Measurements from ENCODE around the gene UBAC2. TPM values are rescaled to one million over a fixed set of nuclear protein-coding genes. Genes with fewer than 3 reads are reported as not detected.

Gene UBAC2
- total RNA-seq, 2 donors from 2014 or later, result 52.4 to 55.6 TPM

DNA sequence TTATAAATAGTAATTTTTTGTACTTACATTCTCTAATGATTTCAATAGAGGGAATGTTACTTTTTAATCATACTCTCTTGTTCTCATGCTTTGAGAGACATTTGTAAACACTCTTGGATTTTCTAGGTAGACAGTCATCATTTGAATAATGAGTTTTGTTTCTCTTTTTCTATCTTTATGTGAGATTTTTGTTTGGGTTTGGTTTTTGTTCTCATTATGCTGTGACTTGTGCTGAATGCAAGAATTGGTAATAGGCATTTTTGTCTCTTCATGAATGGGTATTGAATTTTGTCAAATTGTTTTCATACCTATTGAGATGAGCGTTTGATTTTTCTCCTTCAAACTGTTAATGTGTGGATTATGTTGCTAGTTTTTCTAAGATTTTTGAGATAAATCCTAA lies 163.3 kb downstream of the UBAC2 start:
- peaks cover 27 to 33% of the 10 kb centered on the region in 2 donors for H3K36me3 Mint-ChIP-seq
- no peak for DNase-seq (ENCODE audit: low spot score in 2 of 2)
- H3K27ac Mint-ChIP-seq, result no peak overlapping the region
- no peaks in the 10 kb centered on the region for H3K9me3 Mint-ChIP-seq
- ATAC-seq, result peak in 1 of 2 donors; percentile 32

- Mint-ChIP-seq H3K36me3 (peaks cover 23 to 26% of the 10 kb centered on the region in 2 donors), H3K9me3 (no peaks in the 10 kb centered on the region), H3K27ac (peak overlapping the region; percentile 49 to 72)
- ATAC-seq (peak in 1 of 2 donors; percentile 28), DNase-seq (ENCODE audit: low spot score in 2 of 2) (no peak)
Observed at GRCh38 chr13:99366075-99366987, 165.7 kb downstream of the UBAC2 start.

DNA sequence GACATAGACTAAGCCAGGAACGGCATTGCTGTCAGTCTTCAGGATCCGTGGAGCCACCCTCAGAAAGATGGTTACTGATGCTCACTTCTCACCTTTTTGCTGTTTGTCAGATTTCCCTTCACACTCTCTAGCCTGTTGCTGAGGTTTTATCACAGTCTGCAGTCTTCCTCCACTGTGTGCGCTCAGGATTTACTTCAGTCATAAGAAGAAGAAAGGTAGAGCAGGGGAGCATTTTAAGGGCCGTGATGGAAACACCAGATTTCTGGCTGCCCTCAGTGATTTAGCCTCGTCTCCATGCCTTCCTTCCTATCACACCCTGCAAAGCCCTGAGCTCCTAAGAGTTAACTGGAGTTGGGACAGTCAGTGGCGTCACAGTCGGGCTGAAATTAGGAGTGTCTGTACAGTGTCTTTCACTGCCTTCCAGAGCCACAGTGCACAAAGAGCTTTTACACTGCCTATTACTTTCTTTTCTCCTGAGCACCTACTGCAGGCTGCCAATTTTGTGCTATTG lies 166.5 kb downstream of the UBAC2 start:
- H3K36me3 Mint-ChIP-seq, result peaks cover 27 to 29% of the 10 kb centered on the region in 2 donors
- ATAC-seq (peak; percentile 37 to 43), DNase-seq (ENCODE audit: low spot score in 2 of 2) (no peak)
- no peaks in the 10 kb centered on the region for H3K9me3 Mint-ChIP-seq
- peak overlapping the region; percentile 60 to 63 for H3K27ac Mint-ChIP-seq

- DNase-seq (ENCODE audit: low spot score in 2 of 2) (no peak), ATAC-seq (peak in 1 of 2 donors; percentile 28)
- H3K27ac Mint-ChIP-seq, result peak overlapping the region; percentile 60 to 81
- peaks cover 33% of the 10 kb centered on the region in 2 donors for H3K36me3 Mint-ChIP-seq
- no peaks in the 10 kb centered on the region for H3K9me3 Mint-ChIP-seq
Observed at GRCh38 chr13:99367663-99368448, 167.2 kb downstream of the UBAC2 start.

DNA sequence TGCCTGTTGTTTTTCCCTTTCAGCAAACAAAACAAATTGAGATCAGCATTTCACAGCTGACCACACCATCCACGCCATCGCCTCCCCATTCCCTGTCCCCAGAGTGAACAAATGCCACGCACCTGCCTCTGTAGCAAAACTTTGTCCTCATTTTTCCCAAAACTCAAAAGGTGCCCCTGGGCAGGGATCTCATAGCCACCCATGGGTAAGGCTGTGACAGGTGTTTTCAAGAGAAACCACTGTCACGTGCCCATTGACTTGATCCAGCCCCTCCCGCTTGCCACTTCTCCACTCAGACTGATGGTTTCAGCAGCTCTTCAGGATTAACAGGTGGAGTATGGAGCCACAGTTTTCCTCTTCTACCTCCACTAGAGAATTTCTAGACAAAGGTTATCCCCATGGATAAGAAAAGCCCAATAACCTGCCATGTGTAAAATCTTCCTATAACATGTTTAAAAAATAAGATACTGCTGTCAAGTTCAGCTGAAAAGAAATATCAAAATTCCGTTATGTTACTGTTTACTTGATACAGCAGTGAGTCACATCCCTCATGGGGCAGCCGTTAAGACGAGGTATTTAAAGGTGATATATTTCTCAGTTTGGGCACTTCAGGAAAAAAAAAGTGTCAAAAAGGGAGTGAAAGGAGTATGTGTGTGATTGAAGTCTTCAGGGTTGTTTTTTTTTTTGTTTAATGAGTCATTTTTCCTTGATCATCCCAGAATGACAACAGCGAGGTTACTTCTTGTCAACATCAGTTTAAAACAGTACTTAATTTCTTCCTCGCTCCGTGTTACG lies 170.0 kb downstream of the UBAC2 start:
- peaks cover 45 to 55% of the 10 kb centered on the region in 2 donors for H3K36me3 Mint-ChIP-seq
- no peak for DNase-seq (ENCODE audit: low spot score in 2 of 2)

DNA sequence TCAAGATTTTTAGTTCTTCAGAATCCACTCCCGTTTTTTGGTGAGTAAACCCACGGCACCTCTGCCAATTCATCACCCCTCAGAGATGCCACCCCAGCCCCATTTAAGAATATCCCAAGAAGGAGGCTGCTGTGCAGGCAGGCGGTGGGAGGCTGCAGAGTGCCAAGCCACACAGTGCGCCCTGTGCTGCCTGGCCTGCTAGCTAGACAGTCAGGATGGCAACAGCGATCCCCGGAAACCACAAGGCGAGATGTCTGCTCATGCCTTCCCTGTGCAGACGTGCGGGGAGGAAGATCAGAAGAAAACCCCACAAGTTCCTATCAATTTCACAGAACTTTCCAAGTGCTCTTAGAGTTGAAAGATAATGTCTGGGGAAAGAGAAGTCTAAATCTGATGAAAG lies 171.3 kb downstream of the UBAC2 start:
- ATAC-seq (peak; percentile 33 to 83), DNase-seq (ENCODE audit: low spot score in 2 of 2) (peak in 1 of 2 donors; percentile 44)
- H3K36me3 Mint-ChIP-seq, result peaks cover 41 to 65% of the 10 kb centered on the region in 2 donors
- H3K9me3 Mint-ChIP-seq, result no peaks in the 10 kb centered on the region
- H3K27ac Mint-ChIP-seq, result peak overlapping the region; percentile 78 to 83

More for the DNA sequence above, 170.0 kb downstream of the UBAC2 start:
- ATAC-seq, result peak; percentile 68 to 89
- H3K27ac Mint-ChIP-seq, result peak overlapping the region; percentile 89 to 98
- no peaks in the 10 kb centered on the region for H3K9me3 Mint-ChIP-seq

DNA sequence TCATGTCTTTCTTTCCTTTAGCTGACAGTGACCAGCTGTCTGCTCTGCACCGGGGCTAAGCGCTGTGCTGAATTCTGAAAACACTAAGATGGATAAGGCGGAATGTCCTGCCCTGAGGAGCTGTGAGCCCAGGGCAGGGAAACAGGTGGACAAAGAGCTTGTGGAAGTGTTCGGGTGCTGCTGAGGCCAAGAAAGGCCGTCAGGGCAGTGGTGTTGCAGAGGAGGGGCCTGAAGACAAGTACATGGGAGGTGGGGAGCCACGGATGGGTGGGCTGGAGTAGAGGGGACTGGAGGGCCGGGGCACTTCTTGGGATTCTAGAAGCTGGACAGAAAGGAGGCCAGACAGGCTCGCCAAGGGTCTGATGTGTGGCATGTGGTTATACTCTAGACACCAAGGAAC lies 172.8 kb downstream of the UBAC2 start:
- no peaks in the 10 kb centered on the region for H3K9me3 Mint-ChIP-seq
- ATAC-seq, result no peak
- no peak for DNase-seq (ENCODE audit: low spot score in 2 of 2)
- H3K27ac Mint-ChIP-seq, result no peak overlapping the region
- H3K36me3 Mint-ChIP-seq, result peaks cover 42 to 66% of the 10 kb centered on the region in 2 donors

DNA sequence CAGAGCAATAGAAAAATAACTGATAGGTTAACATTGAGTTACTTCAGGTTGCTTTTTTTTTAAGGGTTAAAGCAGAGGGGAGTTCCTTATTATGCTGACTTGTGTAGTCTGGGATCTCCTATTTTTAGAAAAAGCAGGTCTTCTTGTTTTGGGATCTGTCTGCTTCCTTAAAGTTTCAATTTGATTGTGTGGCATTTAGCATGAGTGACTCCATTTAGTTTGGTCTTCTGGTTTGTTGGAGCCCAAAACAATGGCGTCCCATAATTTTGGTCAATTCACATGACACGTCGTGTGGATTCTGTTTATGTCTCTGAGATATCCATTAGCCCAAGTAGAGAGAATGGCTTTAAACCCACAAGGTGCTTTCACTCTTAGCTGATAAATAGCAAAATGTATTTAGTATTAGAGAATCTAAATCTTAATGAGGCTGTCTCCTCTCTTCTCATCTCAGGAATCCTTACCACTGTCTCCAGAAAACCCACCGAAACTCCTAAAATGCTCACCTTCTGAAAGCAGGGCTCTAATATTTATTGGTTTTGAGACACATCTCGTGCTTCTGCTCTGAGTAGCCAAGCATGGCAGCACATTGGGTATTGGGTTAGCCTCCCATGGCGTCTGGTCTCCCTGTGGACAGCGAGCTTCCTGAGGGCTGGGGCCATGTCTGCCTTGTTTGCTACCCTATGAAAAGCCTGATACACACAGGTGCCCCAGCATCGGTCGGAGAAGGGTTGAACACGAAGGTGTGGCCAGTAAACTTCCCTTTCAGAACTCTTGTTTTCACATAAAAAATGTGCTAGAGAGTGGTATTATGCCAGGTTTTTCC lies 173.7 kb downstream of the UBAC2 start:
- no peak for DNase-seq (ENCODE audit: low spot score in 2 of 2)
- Mint-ChIP-seq H3K27ac (peak overlapping the region; percentile 33 to 58), H3K9me3 (no peaks in the 10 kb centered on the region), H3K36me3 (peaks cover 38 to 69% of the 10 kb centered on the region in 2 donors)
- no peak for ATAC-seq

DNA sequence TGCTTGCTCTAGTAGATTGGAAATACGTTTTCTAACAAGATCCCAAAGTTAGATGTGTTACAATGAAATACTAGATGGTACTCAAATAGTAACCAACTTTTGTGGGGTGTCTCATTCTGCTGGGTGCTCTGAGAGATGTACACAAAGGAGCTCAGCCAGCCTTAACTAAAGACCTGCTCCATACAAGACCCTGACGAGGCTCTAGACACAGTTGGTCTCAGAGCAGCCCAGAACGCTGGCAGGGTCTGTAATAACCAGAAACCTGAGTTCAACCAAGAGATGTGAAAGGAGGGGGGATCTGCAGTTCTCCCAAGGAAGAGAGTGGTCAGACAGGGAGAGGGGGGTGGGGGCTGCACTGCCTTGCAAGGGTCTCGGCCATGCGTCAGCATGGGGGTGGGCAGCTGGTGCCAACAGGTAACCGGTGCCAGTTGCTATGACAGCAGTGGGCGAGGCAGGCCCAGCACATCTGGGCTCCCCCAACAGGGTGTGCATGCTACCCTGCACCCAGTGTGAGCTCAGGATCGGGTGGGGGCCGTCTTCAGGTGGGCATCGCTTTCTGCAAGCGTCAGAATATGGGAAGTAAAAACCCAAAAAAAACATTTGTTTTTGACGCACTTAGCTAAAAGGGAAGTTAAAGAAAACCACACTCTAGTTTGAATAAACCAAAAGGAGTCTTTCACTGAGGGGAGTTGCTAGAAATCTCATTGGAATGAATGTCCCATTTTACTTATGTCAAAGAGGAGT lies 174.5 kb downstream of the UBAC2 start:
- Mint-ChIP-seq H3K27ac (peak overlapping the region; percentile 33 to 58), H3K9me3 (no peaks in the 10 kb centered on the region), H3K36me3 (peaks cover 42 to 70% of the 10 kb centered on the region in 2 donors)
- ATAC-seq (no peak), DNase-seq (ENCODE audit: low spot score in 2 of 2) (no peak)

DNA sequence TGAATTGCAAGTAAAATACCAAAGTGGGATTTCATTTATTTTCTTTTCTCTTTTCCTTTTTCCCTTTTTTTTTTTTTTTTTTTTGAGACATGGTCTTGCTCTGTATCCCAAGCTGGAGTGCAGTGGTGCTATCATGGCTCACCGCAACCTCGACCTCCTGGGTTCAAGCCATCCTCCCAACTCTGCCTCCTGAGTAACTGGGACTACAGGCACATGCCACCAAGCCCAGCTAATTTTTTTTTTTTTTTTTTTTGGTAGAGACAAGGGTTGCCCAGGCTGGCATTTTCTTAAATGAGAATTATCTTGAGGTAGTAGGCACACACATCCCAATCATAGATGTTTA lies 175.1 kb downstream of the UBAC2 start:
- no peaks in the 10 kb centered on the region for H3K9me3 Mint-ChIP-seq
- H3K27ac Mint-ChIP-seq, result peak overlapping the region in 1 of 2 donors; percentile 57
- DNase-seq (ENCODE audit: low spot score in 2 of 2) (no peak), ATAC-seq (no peak)
- peaks cover 38 to 66% of the 10 kb centered on the region in 2 donors for H3K36me3 Mint-ChIP-seq

- DNase-seq (ENCODE audit: low spot score in 2 of 2), result no peak
- H3K36me3 Mint-ChIP-seq, result peaks cover 38 to 66% of the 10 kb centered on the region in 2 donors
- H3K27ac Mint-ChIP-seq, result peak overlapping the region in 1 of 2 donors; percentile 57
- H3K9me3 Mint-ChIP-seq, result no peaks in the 10 kb centered on the region
- no peak for ATAC-seq
Observed at GRCh38 chr13:99376132-99376531, 175.5 kb downstream of the UBAC2 start.

DNA sequence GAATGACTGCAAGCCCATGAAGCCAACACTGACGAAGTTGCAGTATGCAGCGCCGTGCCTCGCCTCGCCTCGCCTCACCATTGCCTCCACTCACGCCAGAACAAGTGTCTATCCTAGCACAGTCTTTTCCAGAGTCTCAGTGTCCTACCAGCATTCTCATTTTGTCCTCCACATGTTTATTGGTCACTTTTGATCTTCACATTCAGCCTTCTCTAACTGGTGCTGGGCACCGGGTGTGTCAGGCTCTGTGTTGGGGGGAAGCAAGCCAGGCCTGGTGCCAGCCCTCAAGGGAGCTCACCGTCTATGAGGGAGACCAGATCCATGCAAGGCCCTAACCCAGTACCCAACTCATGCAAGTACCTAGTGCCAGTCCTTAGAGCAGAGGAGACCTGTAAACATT lies 176.3 kb downstream of the UBAC2 start:
- ATAC-seq (no peak), DNase-seq (ENCODE audit: low spot score in 2 of 2) (no peak)
- peaks cover 40 to 73% of the 10 kb centered on the region in 2 donors for H3K36me3 Mint-ChIP-seq
- H3K27ac Mint-ChIP-seq, result no peak overlapping the region
- no peaks in the 10 kb centered on the region for H3K9me3 Mint-ChIP-seq

- Mint-ChIP-seq H3K27ac (no peak overlapping the region), H3K9me3 (no peaks in the 10 kb centered on the region), H3K36me3 (peaks cover 34 to 69% of the 10 kb centered on the region in 2 donors)
- no peak for ATAC-seq
- no peak for DNase-seq (ENCODE audit: low spot score in 2 of 2)
Observed at GRCh38 chr13:99377641-99378040, 177.0 kb downstream of the UBAC2 start.

GRCh38 chr13:99378985-99379733 lies 178.5 kb downstream of the UBAC2 start:
- H3K27ac Mint-ChIP-seq, result no peak overlapping the region
- H3K9me3 Mint-ChIP-seq, result no peaks in the 10 kb centered on the region
- no peak for ATAC-seq
- no peak for DNase-seq (ENCODE audit: low spot score in 2 of 2)
- H3K36me3 Mint-ChIP-seq, result peaks cover 28 to 63% of the 10 kb centered on the region in 2 donors
